Glutamatergic neuron (in vitro differentiated cells): ENCODE results near the gene OSBPL1A. TPM values are rescaled to one million over a fixed set of nuclear protein-coding genes. Genes with fewer than 3 reads are reported as not detected.

Source experiments
- DNase-seq: peaks from one replicate; pipeline ENCODE4 v3.0.0; 2022
- H3K27ac Mint-ChIP-seq: one replicate; pipeline ENCODE4 v1.8.0; 2020; ENCODE audit warnings: mild to moderate bottlenecking, mixed read lengths, inconsistent platforms; ENCODE audit not compliant: unreplicated experiment
- H3K27me3 Mint-ChIP-seq: one replicate; pipeline ENCODE4 v1.8.0; 2020; ENCODE audit warnings: mild to moderate bottlenecking, moderate library complexity, mixed read lengths, inconsistent platforms; ENCODE audit not compliant: unreplicated experiment
- H3K36me3 Mint-ChIP-seq: one replicate; pipeline ENCODE4 v1.8.0; 2020; ENCODE audit warnings: mild to moderate bottlenecking, mixed read lengths, inconsistent platforms; ENCODE audit not compliant: unreplicated experiment
- H3K4me1 Mint-ChIP-seq: one replicate; pipeline ENCODE4 v1.8.0; 2020; ENCODE audit warnings: mild to moderate bottlenecking, low read depth, mixed read lengths, inconsistent platforms; ENCODE audit not compliant: unreplicated experiment
- H3K4me3 Mint-ChIP-seq: one replicate; pipeline ENCODE4 v1.8.0; 2020; ENCODE audit warnings: mild to moderate bottlenecking, mixed read lengths, inconsistent platforms; ENCODE audit not compliant: unreplicated experiment
- H3K9me3 Mint-ChIP-seq: one replicate; pipeline ENCODE4 v1.8.0; 2020; ENCODE audit warnings: mild to moderate bottlenecking, moderate library complexity, mixed read lengths, inconsistent platforms; ENCODE audit not compliant: unreplicated experiment
- microRNA-seq: library from miRNA; unstranded; fragments of <30 nt; microRNA quantifications from one replicate; pipeline ENCODE4, GENCODE V29; 2020; ENCODE audit not compliant: unreplicated experiment
- total RNA-seq: library from RNA; stranded (reverse); fragmentation: NEBNext Ultra II Directional; extraction: Animal tissue kit (Norgen Biotek cat#: 25700); gene quantifications from one replicate; pipeline ENCODE4 v1.2.1, GENCODE V29; 2021; ENCODE audit not compliant: unreplicated experiment
- TF ChIP-seq, protein P1 (sequence below): fragments of 200-600 bp; sonication (generic); IDR thresholded peaks from one replicate; pipeline ENCODE4 v1.5.0; 2021; ENCODE audit not compliant: partially characterized antibody, unreplicated experiment

OSBPL1A gene
- total RNA-seq, 1 donor from 2014 or later, result 27.5 TPM

GRCh38 chr18:24112464-24112863 lies 285.2 kb downstream of the OSBPL1A start:
- Mint-ChIP-seq H3K4me3 (no peak overlapping the region), H3K36me3 (no peaks in the 10 kb centered on the region), H3K9me3 (peaks cover 3% of the 10 kb centered on the region), H3K27ac (no peak overlapping the region), H3K4me1 (peaks cover 13% of the 10 kb centered on the region), H3K27me3 (peaks cover 2% of the 10 kb centered on the region)
- DNase-seq, result no peak
- TF ChIP-seq, protein P1, sequence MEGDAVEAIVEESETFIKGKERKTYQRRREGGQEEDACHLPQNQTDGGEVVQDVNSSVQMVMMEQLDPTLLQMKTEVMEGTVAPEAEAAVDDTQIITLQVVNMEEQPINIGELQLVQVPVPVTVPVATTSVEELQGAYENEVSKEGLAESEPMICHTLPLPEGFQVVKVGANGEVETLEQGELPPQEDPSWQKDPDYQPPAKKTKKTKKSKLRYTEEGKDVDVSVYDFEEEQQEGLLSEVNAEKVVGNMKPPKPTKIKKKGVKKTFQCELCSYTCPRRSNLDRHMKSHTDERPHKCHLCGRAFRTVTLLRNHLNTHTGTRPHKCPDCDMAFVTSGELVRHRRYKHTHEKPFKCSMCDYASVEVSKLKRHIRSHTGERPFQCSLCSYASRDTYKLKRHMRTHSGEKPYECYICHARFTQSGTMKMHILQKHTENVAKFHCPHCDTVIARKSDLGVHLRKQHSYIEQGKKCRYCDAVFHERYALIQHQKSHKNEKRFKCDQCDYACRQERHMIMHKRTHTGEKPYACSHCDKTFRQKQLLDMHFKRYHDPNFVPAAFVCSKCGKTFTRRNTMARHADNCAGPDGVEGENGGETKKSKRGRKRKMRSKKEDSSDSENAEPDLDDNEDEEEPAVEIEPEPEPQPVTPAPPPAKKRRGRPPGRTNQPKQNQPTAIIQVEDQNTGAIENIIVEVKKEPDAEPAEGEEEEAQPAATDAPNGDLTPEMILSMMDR, result no peak

Small RNA genes within 50 kb of the gene (microRNA-seq; reads per million reads assigned to microRNA genes)
- 5.2 reads per million, percentile 33 among the genes with 10 or more reads in this experiment for gene MIR320C2

Other genes with a start within 250 kb of the OSBPL1A start
- gene IMPACT, start 28.8 kb upstream of the OSBPL1A start, total RNA-seq, result 11.6 TPM
- not detected for gene HRH4, start 62.8 kb upstream of the OSBPL1A start, total RNA-seq